Measurements from ENCODE around the gene PRSS27. TPM values are rescaled to one million over a fixed set of nuclear protein-coding genes. Genes with fewer than 3 reads are reported as not detected.

The PRSS27 gene
- total and polyA plus RNA-seq, 2 of the 8 experiments (the other 6 are each of a cell fraction or from before 2014, with no cell fraction given) = 1.3 to 7.5 TPM

DNA sequence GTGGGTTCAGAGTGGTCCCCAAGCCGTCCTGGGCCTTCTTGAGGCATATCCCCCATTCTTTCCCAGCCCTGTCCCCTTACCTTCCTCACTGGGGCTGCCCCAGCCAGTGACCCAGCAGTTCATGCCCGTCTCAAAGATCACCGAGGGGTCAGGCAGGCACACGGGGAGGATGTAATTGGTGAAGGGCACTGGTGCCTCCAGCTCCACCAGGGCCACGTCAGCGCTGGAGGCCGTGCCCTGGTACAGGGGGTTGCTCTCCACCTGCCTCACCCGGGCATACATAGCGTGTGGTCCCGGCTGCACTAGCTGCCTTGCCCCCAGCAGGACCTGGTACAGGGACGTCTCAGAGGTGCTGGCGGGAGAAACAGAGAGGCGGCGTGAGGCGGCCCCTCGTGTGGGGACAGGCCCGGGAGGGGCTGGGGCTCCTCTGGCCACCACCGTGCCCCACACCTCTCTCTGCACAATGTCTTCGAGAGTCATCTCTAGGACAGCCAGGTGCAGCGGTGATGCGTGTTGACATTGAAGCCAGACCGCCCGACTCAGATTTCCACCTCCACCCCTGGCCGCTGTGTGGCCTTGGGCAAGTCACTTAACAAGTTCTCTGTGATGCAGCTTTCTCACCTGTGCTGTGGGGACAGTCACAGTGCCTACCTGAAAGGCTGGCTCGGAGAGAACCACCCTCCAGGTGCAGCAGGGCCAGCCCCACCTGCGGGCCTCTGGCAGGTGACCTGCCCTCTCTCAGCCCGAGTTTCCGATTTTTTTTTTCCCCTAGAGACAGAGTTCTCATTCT, 5.8 kb downstream of the PRSS27 start (continued):
- TF ChIP-seq YY1 (IDR thresholded peaks at IDR 0.05; ENCODE audit: low read depth, low read length) (no peak), SIN3A (conservative IDR thresholded peaks at IDR 0.05 in 1 of 2, IDR thresholded peaks at IDR 0.05 in 1 of 2; ENCODE audit: low read depth in 1 of 2, low read length in 2 of 2) (no peak), BACH1 (IDR thresholded peaks at IDR 0.05; ENCODE audit: low read length) (no peak), TAF1 (IDR thresholded peaks at IDR 0.05; ENCODE audit: low read depth, low read length) (no peak), NRF1 (IDR thresholded peaks at IDR 0.05; ENCODE audit: low read depth, low read length) (no peak), TEAD4 (IDR thresholded peaks at IDR 0.05; ENCODE audit: low read depth, low read length) (no peak), SIX5 (IDR thresholded peaks at IDR 0.05; ENCODE audit: low read depth, low read length) (no peak)
- TF ChIP-seq, protein P1, sequence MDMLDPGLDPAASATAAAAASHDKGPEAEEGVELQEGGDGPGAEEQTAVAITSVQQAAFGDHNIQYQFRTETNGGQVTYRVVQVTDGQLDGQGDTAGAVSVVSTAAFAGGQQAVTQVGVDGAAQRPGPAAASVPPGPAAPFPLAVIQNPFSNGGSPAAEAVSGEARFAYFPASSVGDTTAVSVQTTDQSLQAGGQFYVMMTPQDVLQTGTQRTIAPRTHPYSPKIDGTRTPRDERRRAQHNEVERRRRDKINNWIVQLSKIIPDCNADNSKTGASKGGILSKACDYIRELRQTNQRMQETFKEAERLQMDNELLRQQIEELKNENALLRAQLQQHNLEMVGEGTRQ (IDR thresholded peaks at IDR 0.05; ENCODE audit: low read length) = no peak
